GM21576 (cell line): ENCODE data around the gene FAM171A2.

Experiments used
- ATAC-seq: cut with Tn5 transposase; IDR thresholded peaks from one replicate; pipeline ENCODE4 v1.9.1; 2021; ENCODE audit warnings: mild to moderate bottlenecking, moderate library complexity; ENCODE audit not compliant: unreplicated experiment

The FAM171A2 gene

GRCh38 chr17:44324092-44324570 is 39.5 kb downstream of the FAM171A2 start:
- no peak for ATAC-seq

- no peak for ATAC-seq
Observed at GRCh38 chr17:44323359-44324091, 40.1 kb downstream of the FAM171A2 start.

GRCh38 chr17:44322236-44322895 is 41.3 kb downstream of the FAM171A2 start:
- ATAC-seq, result no peak

DNA sequence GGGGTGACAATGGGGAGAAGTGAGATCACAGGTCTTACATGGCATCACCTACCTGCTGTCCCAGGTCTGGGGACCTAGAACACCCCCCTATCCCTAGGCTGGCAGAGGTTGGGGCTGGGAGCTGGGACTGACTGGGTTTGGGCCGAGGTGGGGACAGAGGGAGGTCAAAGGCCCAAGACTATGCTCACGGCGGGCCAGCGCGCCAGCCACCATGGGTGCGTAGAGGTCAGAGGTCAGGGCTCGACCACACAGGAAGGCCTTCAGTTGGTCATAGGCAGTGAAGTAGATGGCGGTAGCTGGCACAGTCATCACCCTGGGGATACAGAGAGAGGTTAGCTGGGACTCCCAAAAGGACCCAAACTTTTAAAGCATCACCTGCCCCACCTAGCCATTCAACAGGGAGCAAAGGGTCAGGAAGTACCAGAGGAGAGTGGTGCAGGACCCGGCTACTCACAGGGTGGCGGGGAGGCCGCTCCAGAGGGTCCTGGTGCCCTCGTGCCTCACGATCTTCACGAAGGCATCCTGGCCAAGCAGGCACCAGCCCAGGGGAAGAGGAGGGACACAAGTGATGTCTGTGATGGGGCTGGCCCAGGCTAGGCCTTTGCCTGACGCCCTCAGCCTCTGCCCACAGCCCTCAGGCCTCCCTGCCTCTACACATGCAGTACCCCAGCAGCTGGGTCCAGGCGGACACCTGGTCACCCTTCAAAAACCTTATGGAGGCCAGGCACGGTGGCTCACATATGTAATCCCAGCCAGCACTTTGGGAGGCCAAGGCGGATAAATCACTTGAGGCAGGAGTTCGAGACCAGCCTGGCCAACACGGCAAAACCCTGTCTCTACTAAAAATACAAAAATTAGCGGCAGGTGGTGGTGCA is 42.2 kb downstream of the FAM171A2 start:
- no peak for ATAC-seq

DNA sequence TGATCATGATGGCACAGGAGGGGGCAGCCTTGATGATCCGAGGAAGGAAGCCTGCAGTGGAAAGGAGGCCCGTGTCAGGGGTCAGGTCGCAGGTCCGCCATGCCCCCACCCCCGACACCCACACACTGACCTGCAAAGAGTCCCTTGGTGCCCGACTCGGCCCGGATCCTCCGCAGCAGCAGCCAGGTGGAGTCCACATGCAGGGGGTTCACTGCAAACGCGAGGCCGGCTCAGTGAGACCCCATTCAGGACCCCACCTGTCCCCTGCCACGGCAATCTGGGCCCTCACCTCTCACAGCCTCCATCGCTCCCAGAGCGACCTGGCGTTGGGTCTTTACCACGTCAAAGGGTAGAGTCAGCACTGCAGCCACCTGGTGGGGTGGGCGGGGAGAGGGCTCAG is 43.6 kb downstream of the FAM171A2 start:
- no peak for ATAC-seq

DNA sequence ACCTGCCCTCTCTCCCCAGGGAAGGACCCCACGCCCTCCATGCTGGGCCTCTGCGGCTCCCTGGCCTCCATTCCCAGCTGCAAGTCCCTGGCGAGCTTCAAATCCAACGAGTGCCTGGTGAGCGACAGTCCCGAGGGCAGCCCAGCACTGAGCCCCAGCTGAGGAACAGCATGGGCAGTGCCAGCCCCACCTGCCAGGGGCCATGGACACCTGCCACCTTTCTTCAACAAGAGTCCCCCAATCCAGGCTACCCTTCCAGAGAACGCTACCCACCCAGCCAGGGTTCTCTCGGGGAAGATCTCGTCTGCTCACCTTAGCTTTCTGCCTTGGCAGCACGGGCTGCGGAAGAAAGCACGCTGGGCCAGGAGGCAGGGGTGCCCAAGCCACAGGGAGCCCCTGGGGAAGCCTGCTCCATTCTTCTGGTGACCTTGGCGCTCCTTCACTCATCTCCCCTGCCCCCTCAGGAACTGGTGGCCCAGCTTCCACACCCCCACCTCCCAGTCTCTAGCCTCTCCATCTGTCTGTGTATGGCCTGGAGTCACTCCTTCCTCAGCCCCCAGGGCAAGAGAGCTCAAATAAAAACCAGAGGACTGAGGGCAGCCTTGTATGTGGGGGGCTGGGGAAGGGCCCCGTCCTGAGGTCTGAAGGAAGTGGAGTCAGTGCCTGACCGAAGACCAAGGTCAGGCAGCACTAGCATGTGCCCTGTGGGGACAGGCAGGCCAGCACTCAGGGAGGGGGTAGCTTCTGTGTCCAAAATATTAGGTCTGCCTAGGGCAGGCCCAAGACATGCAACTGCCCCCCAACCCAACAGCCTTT is 45.4 kb downstream of the FAM171A2 start:
- no peak for ATAC-seq

GRCh38 chr17:44317545-44317944 is 46.1 kb downstream of the FAM171A2 start:
- no peak for ATAC-seq

GRCh38 chr17:44315760-44316731 is 47.6 kb downstream of the FAM171A2 start:
- ATAC-seq, result no peak

DNA sequence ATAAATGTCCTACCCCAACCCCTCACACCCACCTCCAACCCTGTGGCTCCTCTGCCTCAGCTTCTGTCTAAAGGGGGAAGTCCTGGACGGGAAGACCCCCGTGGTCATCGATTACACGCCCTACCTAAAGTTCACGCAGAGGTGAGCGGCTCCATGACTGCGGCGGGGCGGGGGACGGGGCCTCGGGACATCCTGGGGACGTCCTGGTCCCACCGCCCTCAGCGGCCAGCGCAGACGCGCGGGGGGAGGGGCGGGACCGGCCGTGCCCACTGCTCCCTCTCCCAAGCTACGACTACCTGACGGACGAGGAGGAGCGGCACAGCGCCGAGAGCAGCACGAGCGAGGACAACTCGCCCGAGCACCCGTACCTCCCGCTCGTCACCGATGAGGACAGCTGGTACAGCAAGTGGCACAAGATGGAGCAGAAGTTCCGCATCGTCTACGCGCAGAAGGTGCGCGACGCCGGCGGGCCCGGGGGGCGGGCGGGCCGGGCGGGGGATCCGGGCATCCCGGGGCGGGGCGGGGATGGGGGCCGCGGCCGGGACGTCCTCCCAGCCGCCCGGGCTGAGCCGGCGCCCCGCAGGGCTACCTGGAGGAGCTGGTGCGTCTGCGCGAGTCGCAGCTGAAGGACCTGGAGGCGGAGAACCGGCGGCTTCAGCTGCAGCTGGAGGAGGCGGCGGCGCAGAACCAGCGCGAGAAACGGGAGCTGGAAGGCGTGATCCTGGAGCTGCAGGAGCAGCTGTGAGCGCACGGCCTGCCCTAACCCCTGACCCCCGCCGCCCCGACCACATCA is 48.6 kb downstream of the FAM171A2 start:
- ATAC-seq, result no peak

- no peak for ATAC-seq
Observed at GRCh38 chr17:44314524-44314868, 49.2 kb downstream of the FAM171A2 start.

GRCh38 chr17:44314031-44314430 is 49.6 kb downstream of the FAM171A2 start:
- no peak for ATAC-seq

- ATAC-seq, result no peak
Observed at GRCh38 chr17:44312396-44313104, 51.1 kb downstream of the FAM171A2 start.

DNA sequence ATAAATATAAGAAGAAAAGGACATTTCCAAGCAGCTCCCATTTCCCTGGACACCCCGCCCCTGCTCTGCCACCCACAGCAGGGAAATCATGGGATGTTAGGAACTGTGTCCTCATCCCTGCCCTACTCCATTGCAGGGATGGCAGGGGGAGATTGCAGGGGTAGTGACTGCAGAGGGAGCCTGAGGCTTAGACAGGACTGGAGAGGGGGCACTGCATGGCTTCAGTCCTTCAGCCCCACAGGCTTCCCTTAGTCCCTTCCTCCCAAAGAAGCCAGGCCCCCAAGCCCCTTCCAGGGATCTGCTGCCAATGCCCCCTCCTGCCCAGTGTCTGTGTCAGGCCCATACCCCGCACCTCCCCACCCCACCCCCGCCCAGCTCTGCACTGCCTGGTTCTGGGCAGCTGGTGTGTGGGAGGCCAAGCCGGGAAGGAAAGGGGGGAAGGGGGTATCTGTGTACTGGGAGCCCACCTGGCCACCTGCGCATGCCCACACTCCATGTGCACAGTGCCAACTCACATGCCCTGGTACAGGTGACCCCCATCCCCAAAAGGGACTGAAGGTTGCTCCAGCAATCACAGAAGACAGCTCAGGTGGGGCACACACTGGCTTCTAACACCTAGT is 52.0 kb downstream of the FAM171A2 start:
- ATAC-seq, result no peak

DNA sequence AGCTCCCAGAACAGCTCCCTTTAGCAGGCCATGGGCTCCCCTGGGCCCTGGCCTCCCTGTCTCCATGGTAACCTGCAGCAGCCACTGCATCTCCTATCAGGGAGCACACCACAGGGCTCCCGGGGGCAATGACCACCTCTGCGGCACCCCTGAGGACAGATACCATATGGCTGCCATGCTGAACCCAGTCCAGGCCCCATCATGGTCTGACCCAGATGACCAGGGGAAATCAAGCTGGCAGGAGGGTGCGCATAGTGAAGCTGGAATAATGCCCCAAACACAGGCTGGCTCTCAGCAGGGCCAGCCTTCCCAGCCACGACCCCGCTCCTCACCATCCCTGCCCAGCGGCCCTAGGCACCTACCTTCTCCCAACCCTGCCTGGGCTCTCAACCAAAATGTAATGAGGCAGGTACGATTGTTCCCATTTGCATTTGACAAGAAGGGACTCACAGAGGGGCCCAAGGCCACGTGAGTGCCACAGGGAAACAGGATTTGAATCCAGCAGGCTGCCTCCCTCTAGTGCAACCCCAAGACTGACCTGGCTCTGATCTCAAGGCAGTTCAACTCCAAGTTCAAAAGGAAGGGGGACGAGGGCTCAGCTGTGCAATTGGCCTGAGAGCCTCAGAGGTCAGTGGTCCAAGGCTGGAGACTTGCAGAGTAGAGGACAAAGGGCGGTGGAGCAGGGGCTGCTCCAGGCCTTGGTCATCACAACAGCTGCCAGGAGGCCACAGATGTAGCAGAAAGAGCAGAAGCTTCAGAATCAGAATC is 52.9 kb downstream of the FAM171A2 start:
- ATAC-seq, result no peak

DNA sequence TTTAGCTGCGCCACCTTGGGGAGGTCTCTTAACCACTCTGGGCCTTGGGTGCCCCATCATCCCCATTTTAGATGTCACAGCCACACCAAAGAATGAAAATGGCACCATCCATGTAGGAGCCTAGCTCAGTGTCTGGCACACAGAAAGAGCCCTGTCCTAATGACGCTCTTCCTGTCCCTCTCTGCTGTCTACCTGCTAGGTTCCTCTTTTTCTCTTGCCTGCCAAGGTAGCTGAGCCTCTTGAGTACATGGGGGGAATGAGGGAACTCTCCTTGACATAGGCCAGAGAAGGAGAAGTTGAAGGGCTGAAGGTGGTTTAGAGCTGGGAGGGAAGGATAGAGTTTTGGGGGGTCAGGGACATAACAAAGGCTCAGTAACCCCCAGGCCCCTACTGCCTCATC is 53.5 kb downstream of the FAM171A2 start:
- ATAC-seq, result no peak

GRCh38 chr17:44309472-44309871 is 54.2 kb downstream of the FAM171A2 start:
- ATAC-seq, result no peak

- ATAC-seq, result no peak
Observed at GRCh38 chr17:44308865-44309264, 54.8 kb downstream of the FAM171A2 start.
